Body of pancreas (tissue), 4 donors: ENCODE data around the gene RHEX. TPM values are rescaled to one million over a fixed set of nuclear protein-coding genes. Genes with fewer than 3 reads are reported as not detected.

ENCODE experiments used
- ATAC-seq: fragments of 150-250 bp; one replicate; pipeline ENCODE4 v1.9.1; 2016
- DNase-seq, 4 donors: peaks; one replicate each; pipeline ENCODE4 v3.0.0-alpha.2; 2019
- H3K27ac ChIP-seq, 4 donors: fragments of 200-600 bp; sonication (generic); 1 replicate in 3 of 4; 2 replicates in 1 of 4; pipeline versions ENCODE4 v1.5.1 to v1.6.1; 2016 to 2019; ENCODE audit warnings: mild to moderate bottlenecking in 1 of 4, mixed read lengths in 1 of 4, moderate library complexity in 1 of 4
- H3K27me3 ChIP-seq, 2 donors: fragments of 200-600 bp; sonication (generic); one replicate each; pipeline ENCODE4 v1.6.0; 2016; ENCODE audit warnings: mild to moderate bottlenecking in 1 of 2
- H3K36me3 ChIP-seq, 2 donors: fragments of 200-600 bp; sonication (generic); replicated peaks in 1 of 2; 2 replicates each; pipeline ENCODE4 v1.5.1; 2016; ENCODE audit warnings: low read depth in 2 of 2; ENCODE audit not compliant: insufficient read depth in 1 of 2
- H3K4me1 ChIP-seq: fragments of 200-600 bp; sonication (generic); one replicate; pipeline ENCODE4 v1.6.0; 2016
- H3K4me3 ChIP-seq, 2 donors: fragments of 200-600 bp; sonication (generic); 1 replicate in 1 of 2; 2 replicates in 1 of 2; pipeline ENCODE4 v1.5.1; 2016 to 2019
- H3K9me3 ChIP-seq, 3 donors: fragments of 200-600 bp; sonication (generic); 1 replicate in 2 of 3; 2 replicates in 1 of 3; pipeline ENCODE4 v1.5.1; 2016
- CTCF ChIP-seq, 7 experiments: fragments of 450-650 bp in 4 of 7; fragments of 200-600 bp in 3 of 7; sonication (generic) in 3 of 7; IDR thresholded peaks; one replicate each; pipeline ENCODE4 v1.5.1; 2016 to 2019; ENCODE audit warnings: antibody characterized with exemption in 7 of 7
- POLR2A ChIP-seq, 3 donors: fragments of 450-650 bp; IDR thresholded peaks; one replicate each; pipeline ENCODE4 v1.6.1; 2016; ENCODE audit warnings: antibody characterized with exemption in 3 of 3, mild to moderate bottlenecking in 2 of 3
- WGBS, 2 donors: methylation state at CpG; one replicate each; pipeline ENCODE4 v1.1.5; 2017; 5-methylcytosine and 5-hydroxymethylcytosine counted together
- intact Hi-C: fragments of 100-400 bp; cut with DNase I; formaldehyde crosslinking; loops from one replicate; pipeline ENCODE4 v1.15.1; 2023
- total RNA-seq, 2 donors: library from RNA; depleted of rRNA; stranded (reverse); fragments of >200 nt; gene quantifications; one replicate each; pipeline ENCODE4 v1.1.0, GENCODE V29; 2016

RHEX gene
- total RNA-seq, 2 donors from 2014 or later, result 0.52 TPM; not detected in 1

GRCh38 chr1:206111271-206111927 lies 58.4 kb downstream of the RHEX start:
- TF ChIP-seq POLR2A (IDR thresholded peaks at IDR 0.05), result no peak
- no peak for TF ChIP-seq CTCF (IDR thresholded peaks at IDR 0.05)
- intact Hi-C loops, result no loop called here
- ATAC-seq, result no peak

GRCh38 chr1:206112600-206113301 lies 59.8 kb downstream of the RHEX start:
- no peaks in the 10 kb centered on the region for H3K36me3 ChIP-seq
- H3K27me3 ChIP-seq, result no peaks in the 10 kb centered on the region
- 34 to 35% methylated on average over 9 of the region's 9 CpGs for WGBS, 2 donors
- TF ChIP-seq CTCF (IDR thresholded peaks at IDR 0.05), result no peak
- no peak for TF ChIP-seq POLR2A (IDR thresholded peaks at IDR 0.05)
- H3K9me3 ChIP-seq, result no peaks in the 10 kb centered on the region
- H3K4me1 ChIP-seq, result peaks cover 20% of the 10 kb centered on the region
- no peak overlapping the region for H3K4me3 ChIP-seq
- peak overlapping the region in 3 of 4 donors; percentile 43 to 69 (median 45) for H3K27ac ChIP-seq
- peak; percentile 63 for ATAC-seq
- intact Hi-C loops, result no loop called here
- peak; percentile 55 to 81 (median 74) for DNase-seq

More at GRCh38 chr1:206111271-206111927, 58.4 kb downstream of the RHEX start:
- no peak for DNase-seq
- peaks cover 14% of the 10 kb centered on the region for H3K4me1 ChIP-seq
- no peak overlapping the region for H3K27ac ChIP-seq
- H3K36me3 ChIP-seq, result no peaks in the 10 kb centered on the region
- WGBS, 2 donors, result 75% methylated on average over 6 of the region's 6 CpGs
- no peak overlapping the region for H3K4me3 ChIP-seq
- H3K27me3 ChIP-seq, result no peaks in the 10 kb centered on the region
- no peaks in the 10 kb centered on the region for H3K9me3 ChIP-seq

GRCh38 chr1:206114692-206115640 lies 62.0 kb downstream of the RHEX start:
- 48 to 63% methylated on average over 6 of the region's 6 CpGs for WGBS, 2 donors
- TF ChIP-seq CTCF (IDR thresholded peaks at IDR 0.05) (no peak), POLR2A (IDR thresholded peaks at IDR 0.05) (no peak)
- Histone ChIP-seq H3K4me1 (peaks cover 23% of the 10 kb centered on the region), H3K27ac (no peak overlapping the region), H3K27me3 (no peaks in the 10 kb centered on the region), H3K36me3 (no peaks in the 10 kb centered on the region), H3K9me3 (no peaks in the 10 kb centered on the region), H3K4me3 (no peak overlapping the region)
- no peak for DNase-seq
- ATAC-seq, result no peak
- intact Hi-C loops, result no loop called here

GRCh38 chr1:206115791-206116190 lies 62.8 kb downstream of the RHEX start:
- Histone ChIP-seq H3K27me3 (no peaks in the 10 kb centered on the region), H3K27ac (no peak overlapping the region), H3K36me3 (no peaks in the 10 kb centered on the region), H3K4me3 (no peak overlapping the region), H3K4me1 (peaks cover 23% of the 10 kb centered on the region), H3K9me3 (no peaks in the 10 kb centered on the region)
- TF ChIP-seq POLR2A (IDR thresholded peaks at IDR 0.05) (no peak), CTCF (IDR thresholded peaks at IDR 0.05) (no peak)
- WGBS, 2 donors, result 71 to 95% methylated on average over 2 to 8 of the region's 8 CpGs
- intact Hi-C loops, result no loop called here
- ATAC-seq, result no peak
- DNase-seq, result no peak
